ENCODE results near the gene PHLPP2.

GRCh38 chr16:71703333-71703732 is 21.2 kb downstream of the PHLPP2 start:
- TF ChIP-seq POLR2A (IDR thresholded peaks at IDR 0.05; ENCODE audit: low read depth, low read length) (no peak), POLR2AphosphoS5 (IDR thresholded peaks at IDR 0.05; ENCODE audit: low read depth, low read length) (no peak), TAF1 (IDR thresholded peaks at IDR 0.05; ENCODE audit: low read depth, low read length) (no peak)

All from GM12891 (cell line).